GM12801 (cell line): ENCODE measurements around the gene LRRC47.

Experiments used
- TF ChIP-seq, protein P1 (sequence below): IDR thresholded peaks from one replicate; pipeline ENCODE4 v1.5.1; 2011; ENCODE audit warnings: control low read depth; ENCODE audit not compliant: insufficient read length; ENCODE audit errors: extremely low read depth

LRRC47 gene

DNA sequence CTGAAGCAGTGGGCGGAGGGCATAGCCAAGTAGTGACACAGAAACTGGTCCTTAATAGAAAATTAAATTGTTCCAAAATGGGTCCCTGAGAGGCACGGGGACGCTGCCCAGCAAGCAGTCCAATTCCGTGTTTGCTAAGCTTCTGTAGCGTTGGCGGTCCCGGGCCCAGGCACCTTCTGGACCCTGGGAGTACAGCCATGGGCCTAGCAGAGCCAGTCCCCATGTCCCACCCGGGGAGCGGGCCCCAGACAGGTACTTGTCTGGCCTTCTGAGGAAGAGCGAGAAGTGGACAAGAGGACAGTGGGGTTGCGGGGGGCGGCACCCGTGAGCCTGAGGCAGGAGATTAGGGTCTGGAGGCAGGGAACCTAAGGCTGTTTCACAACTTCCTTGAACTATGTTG is 55.5 kb downstream of the LRRC47 start:
- TF ChIP-seq, protein P1, sequence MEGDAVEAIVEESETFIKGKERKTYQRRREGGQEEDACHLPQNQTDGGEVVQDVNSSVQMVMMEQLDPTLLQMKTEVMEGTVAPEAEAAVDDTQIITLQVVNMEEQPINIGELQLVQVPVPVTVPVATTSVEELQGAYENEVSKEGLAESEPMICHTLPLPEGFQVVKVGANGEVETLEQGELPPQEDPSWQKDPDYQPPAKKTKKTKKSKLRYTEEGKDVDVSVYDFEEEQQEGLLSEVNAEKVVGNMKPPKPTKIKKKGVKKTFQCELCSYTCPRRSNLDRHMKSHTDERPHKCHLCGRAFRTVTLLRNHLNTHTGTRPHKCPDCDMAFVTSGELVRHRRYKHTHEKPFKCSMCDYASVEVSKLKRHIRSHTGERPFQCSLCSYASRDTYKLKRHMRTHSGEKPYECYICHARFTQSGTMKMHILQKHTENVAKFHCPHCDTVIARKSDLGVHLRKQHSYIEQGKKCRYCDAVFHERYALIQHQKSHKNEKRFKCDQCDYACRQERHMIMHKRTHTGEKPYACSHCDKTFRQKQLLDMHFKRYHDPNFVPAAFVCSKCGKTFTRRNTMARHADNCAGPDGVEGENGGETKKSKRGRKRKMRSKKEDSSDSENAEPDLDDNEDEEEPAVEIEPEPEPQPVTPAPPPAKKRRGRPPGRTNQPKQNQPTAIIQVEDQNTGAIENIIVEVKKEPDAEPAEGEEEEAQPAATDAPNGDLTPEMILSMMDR: no peak

DNA sequence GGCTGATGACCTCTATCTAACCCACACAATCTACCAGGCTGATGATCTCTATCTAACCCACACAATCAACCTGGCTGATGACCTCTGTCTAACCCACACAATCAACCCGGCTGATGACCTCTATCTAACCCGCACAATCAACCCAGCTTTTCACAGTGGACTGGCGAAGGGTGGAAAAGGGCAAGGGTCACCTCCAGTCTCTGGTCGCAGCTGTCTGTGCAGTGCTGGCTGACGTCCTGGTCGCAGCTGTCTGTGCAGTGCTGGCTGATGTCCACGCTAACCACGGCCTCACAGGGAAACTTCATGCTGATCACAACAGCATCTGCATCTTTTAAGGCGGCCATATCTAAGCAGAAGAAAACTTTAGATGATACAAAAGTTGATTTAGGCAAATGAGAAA is 56.3 kb downstream of the LRRC47 start:
- TF ChIP-seq, protein P1: no peak

DNA sequence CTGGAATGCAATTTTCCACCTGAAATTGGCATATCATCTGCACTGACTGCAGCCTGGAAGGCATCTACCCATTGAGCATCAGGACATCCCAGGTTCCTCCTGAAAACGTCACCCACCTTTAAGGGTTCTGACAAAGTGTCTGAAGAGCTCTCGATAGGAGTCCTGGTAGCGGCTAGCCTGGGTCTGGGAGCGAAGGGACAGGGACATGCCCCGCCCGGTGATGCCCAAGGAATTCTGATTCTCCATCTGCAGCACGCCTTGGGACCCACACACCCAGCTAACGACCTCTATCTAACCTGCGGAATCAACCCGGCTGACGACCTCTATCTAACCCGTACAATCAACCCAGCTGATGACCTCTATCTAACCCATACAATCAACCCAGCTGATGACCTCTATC is 57.4 kb downstream of the LRRC47 start:
- TF ChIP-seq, protein P1: no peak

DNA sequence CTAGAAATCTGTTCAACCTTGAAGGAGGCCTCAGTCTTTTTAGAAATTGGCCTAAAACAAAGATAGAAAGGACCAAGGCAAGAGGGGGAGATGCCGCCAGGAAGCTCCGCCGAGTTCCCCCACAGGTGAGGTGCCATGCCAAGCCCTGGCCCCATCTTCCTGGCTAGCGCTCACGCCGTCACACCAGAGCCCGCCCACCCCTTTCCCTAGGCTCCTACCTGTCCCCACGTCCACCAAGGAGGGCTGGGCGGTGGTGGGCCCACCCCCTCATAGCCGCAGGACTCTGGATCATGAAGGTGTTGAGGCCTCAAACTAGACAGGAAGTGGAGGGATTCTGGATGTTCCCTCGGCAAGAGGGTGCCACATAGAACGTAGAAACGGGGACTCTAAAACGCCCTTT is 59.6 kb downstream of the LRRC47 start:
- TF ChIP-seq, protein P1: no peak

DNA sequence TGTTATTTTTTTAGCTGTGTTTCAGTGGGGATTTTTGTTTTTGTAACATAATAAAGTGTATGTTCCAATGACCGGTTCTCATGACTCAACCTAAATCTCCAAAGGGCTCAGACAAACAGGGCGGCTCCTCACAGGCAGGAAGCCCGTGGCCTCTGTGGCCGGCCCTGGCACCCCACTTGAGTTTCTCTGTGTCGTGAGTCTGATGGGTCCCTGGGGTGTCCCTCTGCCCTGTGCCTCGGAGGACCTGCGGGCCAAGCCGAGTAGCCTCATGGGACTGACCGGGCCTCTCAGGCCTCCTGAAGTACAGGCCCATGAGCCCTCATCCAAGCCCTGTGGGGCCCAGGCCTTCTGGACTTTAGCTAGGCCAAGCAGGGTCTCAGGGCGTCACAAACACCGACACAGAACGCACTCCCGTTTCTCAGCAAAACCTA is 60.2 kb downstream of the LRRC47 start:
- TF ChIP-seq, protein P1: no peak

DNA sequence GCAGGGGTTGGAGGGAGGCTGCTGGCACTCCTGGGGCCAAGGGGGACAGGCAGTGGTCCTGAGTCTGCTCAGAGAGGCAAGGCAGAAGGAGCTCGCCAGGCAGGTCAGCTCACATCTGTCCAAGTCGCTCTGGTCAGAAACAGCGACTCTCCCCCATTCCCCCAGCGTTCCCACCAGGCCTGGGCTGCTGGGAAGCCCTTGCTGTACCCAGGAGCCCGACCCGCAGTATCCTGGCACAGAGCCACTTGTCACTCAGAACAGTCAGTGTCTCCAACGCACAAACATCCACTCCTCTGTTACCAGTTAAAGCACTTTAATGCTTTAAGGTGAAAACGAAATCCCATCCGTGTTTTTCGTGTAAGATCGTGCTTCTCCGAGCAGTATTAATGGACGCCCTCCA is 60.6 kb downstream of the LRRC47 start:
- TF ChIP-seq, protein P1: no peak

DNA sequence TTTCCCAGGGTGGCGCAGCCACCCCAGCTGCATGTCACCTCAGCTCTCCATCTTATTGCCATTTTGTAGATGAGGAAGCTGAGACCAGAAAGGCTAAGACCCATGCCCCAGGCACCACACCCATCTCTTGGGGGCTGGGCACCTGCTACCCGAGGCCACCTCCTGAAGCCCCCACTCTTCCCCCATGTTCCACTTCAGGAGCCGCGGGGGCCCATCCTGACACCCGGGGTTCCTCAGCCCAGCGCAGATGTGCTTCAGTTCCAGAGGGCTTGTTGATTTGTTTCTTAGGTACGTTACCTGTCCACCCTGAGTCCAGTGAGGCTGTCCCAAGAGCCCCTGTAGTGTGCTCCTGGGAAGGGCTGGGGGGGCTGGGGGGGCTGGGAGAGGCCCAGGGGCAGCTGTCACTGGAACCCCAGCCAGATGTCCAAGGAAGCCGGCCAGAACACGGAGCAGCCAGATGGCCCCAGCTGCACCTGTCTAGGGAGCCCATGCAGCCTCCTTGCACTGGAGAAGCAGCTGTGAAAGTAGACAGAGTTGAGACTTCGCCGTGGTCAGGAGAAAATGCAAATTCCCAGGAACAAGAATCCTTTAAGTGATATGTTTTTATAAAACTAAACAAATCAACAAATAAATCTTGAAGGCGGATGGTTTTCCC is 61.1 kb downstream of the LRRC47 start:
- TF ChIP-seq, protein P1: no peak
